HCT116 (cell line): ENCODE results near the gene TSC1. TPM values are rescaled to one million over a fixed set of nuclear protein-coding genes. Genes with fewer than 3 reads are reported as not detected.

Experiments
- ATAC-seq: fragments of 200-7000 bp; cut with Tn5 transposase; 2 replicates; pipeline ENCODE4 v1.9.1; 2020; ENCODE audit warnings: mild to moderate bottlenecking, moderate library complexity
- BruUV-seq: library from RNA; stranded (reverse); fragments of 400-500 nt; replicated peaks from 2 replicates; lab custom pipeline; 2021; lab: Mats Ljungman, UMichigan
- CTCF ChIA-PET: fragments of 300-600 bp; sonication (Branson Sonifier 250); formaldehyde crosslinking; loops from one replicate; lab custom pipeline; 2021; ENCODE audit warnings: antibody characterized with exemption; lab: Charles Lee
- POLR2A ChIA-PET: fragments of 300-600, 350-600 bp; sonication (Branson Sonifier 250); formaldehyde crosslinking; loops from one replicate; lab custom pipeline; 2021; ENCODE audit warnings: antibody characterized with exemption; lab: Charles Lee
- RAD21 ChIA-PET, 2 experiments: fragments of 300-600 bp; sonication (Branson Sonifier 250); formaldehyde crosslinking; loops; one replicate each; lab custom pipeline; 2023; ENCODE audit warnings: low total read pairs in 2 of 2; ENCODE audit not compliant: uncharacterized antibody in 2 of 2, unreplicated experiment in 2 of 2, low non-redundant PET in 1 of 2; lab: Charles Lee
- DNase-seq: peaks from one replicate; pipeline ENCODE4 v3.0.0-alpha.2; 2010; ENCODE audit warnings: low read depth, low spot score
- H2AFZ ChIP-seq: fragments of 200-600 bp; shearing (Covaris generic), sonication (generic); 2 replicates; pipeline ENCODE4 v1.6.1; 2017; ENCODE audit warnings: low read depth, mixed run types, mixed read lengths, antibody characterized with exemption, low read length; ENCODE audit not compliant: poor library complexity, severe bottlenecking
- H3K27ac ChIP-seq: 2 replicates; pipeline ENCODE4 v1.5.1; 2012; ENCODE audit warnings: low read depth, low read length
- H3K27me3 ChIP-seq: fragments of 200-600 bp; sonication (generic); 2 replicates; pipeline ENCODE4 v1.6.1; 2016; ENCODE audit warnings: mixed run types, low read length, mixed read lengths; ENCODE audit not compliant: insufficient read depth
- H3K36me3 ChIP-seq, 2 experiments: fragments of 200-500 bp in 1 of 2; fragments of 200-600 bp in 1 of 2; sonication (Bioruptor generic) in 1 of 2; sonication (generic) in 1 of 2; 2 replicates each; pipeline versions ENCODE4 v1.5.1 to v1.6.1; 2014 to 2016; ENCODE audit warnings: low read length in 2 of 2, inconsistent platforms in 1 of 2, mixed read lengths in 1 of 2, mixed run types in 1 of 2; ENCODE audit not compliant: insufficient read depth in 2 of 2, control insufficient read depth in 1 of 2
- H3K4me1 ChIP-seq, 2 experiments: fragments of 200-600 bp in 1 of 2; sonication (generic) in 1 of 2; 2 replicates each; pipeline versions ENCODE4 v1.5.1 to v1.6.1; 2012 to 2017; ENCODE audit warnings: low read length in 2 of 2, inconsistent platforms in 1 of 2, mild to moderate bottlenecking in 1 of 2, mixed read lengths in 1 of 2, mixed run types in 1 of 2, moderate library complexity in 1 of 2; ENCODE audit not compliant: insufficient read depth in 2 of 2, control insufficient read depth in 1 of 2
- H3K4me2 ChIP-seq: fragments of 200-600 bp; sonication (generic); 2 replicates; pipeline ENCODE4 v1.6.1; 2017; ENCODE audit warnings: mixed run types, low read length, mixed read lengths
- H3K4me3 ChIP-seq, 2 experiments: fragments of 200-600 bp in 1 of 2; sonication (generic) in 1 of 2; replicated peaks in 1 of 2; 2 replicates each; pipeline ENCODE4 v1.5.1; 2011 to 2016; ENCODE audit warnings: low read length in 2 of 2, control low read depth in 1 of 2, low read depth in 1 of 2, mild to moderate bottlenecking in 1 of 2, mixed read lengths in 1 of 2, mixed run types in 1 of 2
- H3K79me2 ChIP-seq: fragments of 200-600 bp; sonication (generic); 2 replicates; pipeline ENCODE4 v1.6.1; 2017; ENCODE audit warnings: mild to moderate bottlenecking, mixed run types, low read length, moderate library complexity, mixed read lengths; ENCODE audit not compliant: insufficient read depth
- H3K9ac ChIP-seq: fragments of 200-600 bp; sonication (generic); 2 replicates; pipeline ENCODE4 v1.6.1; 2016; ENCODE audit warnings: low read length, mixed read lengths
- H3K9me2 ChIP-seq: fragments of 200-600 bp; sonication (generic), shearing (Covaris generic); 2 replicates; pipeline ENCODE4 v1.6.1; 2017; ENCODE audit warnings: mixed run types, mild to moderate bottlenecking, moderate library complexity; ENCODE audit not compliant: insufficient read depth
- H3K9me3 ChIP-seq, 2 experiments: fragments of 200-500 bp in 1 of 2; fragments of 200-600 bp in 1 of 2; sonication (Bioruptor generic) in 1 of 2; sonication (generic) in 1 of 2; 2 replicates each; pipeline ENCODE4 v1.6.1; 2014 to 2017; ENCODE audit warnings: low read length in 2 of 2, mixed read lengths in 2 of 2, inconsistent platforms in 1 of 2, low read depth in 1 of 2, mild to moderate bottlenecking in 1 of 2, mixed run types in 1 of 2, moderate library complexity in 1 of 2; ENCODE audit not compliant: control insufficient read depth in 1 of 2, insufficient read depth in 1 of 2
- H4K20me1 ChIP-seq: fragments of 200-600 bp; sonication (generic), shearing (Covaris generic); 2 replicates; pipeline ENCODE4 v1.6.1; 2017; ENCODE audit warnings: mixed run types, mild to moderate bottlenecking, moderate library complexity; ENCODE audit not compliant: insufficient read depth
- EGR1 ChIP-seq: IDR thresholded peaks from 2 replicates; pipeline ENCODE4 v1.6.1; 2012; ENCODE audit warnings: low read depth
- EZH2 ChIP-seq: fragments of 200-600 bp; sonication (generic); IDR thresholded peaks from 2 replicates; pipeline ENCODE4 v1.6.1; 2017; ENCODE audit warnings: antibody characterized with exemption, mixed run types
- EZH2phosphoT487 ChIP-seq: fragments of 200-600 bp; IDR thresholded peaks from 2 replicates; pipeline ENCODE4 v1.6.1; 2018; ENCODE audit warnings: antibody characterized with exemption, borderline replicate concordance
- FOSL1 ChIP-seq: IDR thresholded peaks from 2 replicates; pipeline ENCODE4 v1.6.1; 2012; ENCODE audit warnings: low read depth
- JUND ChIP-seq: IDR thresholded peaks from 2 replicates; pipeline ENCODE4 v1.6.1; 2012
- POLR2A ChIP-seq: IDR thresholded peaks from 2 replicates; pipeline ENCODE4 v1.7.0; 2011; ENCODE audit warnings: borderline replicate concordance; ENCODE audit not compliant: insufficient read depth, insufficient read length; ENCODE audit errors: extremely low read depth
- POLR2AphosphoS5 ChIP-seq: IDR thresholded peaks from 2 replicates; pipeline ENCODE4 v1.6.1; 2011; ENCODE audit warnings: mild to moderate bottlenecking, low read depth, low read length, moderate library complexity
- RAD21 ChIP-seq: IDR thresholded peaks from 2 replicates; pipeline ENCODE4 v1.6.1; 2012; ENCODE audit warnings: low read depth, mild to moderate bottlenecking
- SP1 ChIP-seq: IDR thresholded peaks from 2 replicates; pipeline ENCODE4 v1.6.1; 2012; ENCODE audit warnings: low read depth
- SRF ChIP-seq: IDR thresholded peaks from 2 replicates; pipeline ENCODE4 v1.6.1; 2012; ENCODE audit warnings: low read depth
- intact Hi-C: fragments of 100-400 bp; cut with micrococcal nuclease; formaldehyde crosslinking; loops from 2 replicates; pipeline ENCODE4 v1.10.0; 2022
- total RNA-seq: library from RNA; stranded (reverse); gene quantifications from one replicate; pipeline ENCODE4 v1.2.1, GENCODE V29; 2021; ENCODE audit not compliant: unreplicated experiment
- TF ChIP-seq, protein P1 (sequence below): IDR thresholded peaks from 2 replicates; pipeline ENCODE4 v1.6.1; 2012
- TF ChIP-seq, protein P2 (sequence below): IDR thresholded peaks from 2 replicates; pipeline ENCODE4 v1.6.1; 2012

The TSC1 gene
- total RNA-seq, 1 experiment from 2014 or later = 34.5 TPM

DNA sequence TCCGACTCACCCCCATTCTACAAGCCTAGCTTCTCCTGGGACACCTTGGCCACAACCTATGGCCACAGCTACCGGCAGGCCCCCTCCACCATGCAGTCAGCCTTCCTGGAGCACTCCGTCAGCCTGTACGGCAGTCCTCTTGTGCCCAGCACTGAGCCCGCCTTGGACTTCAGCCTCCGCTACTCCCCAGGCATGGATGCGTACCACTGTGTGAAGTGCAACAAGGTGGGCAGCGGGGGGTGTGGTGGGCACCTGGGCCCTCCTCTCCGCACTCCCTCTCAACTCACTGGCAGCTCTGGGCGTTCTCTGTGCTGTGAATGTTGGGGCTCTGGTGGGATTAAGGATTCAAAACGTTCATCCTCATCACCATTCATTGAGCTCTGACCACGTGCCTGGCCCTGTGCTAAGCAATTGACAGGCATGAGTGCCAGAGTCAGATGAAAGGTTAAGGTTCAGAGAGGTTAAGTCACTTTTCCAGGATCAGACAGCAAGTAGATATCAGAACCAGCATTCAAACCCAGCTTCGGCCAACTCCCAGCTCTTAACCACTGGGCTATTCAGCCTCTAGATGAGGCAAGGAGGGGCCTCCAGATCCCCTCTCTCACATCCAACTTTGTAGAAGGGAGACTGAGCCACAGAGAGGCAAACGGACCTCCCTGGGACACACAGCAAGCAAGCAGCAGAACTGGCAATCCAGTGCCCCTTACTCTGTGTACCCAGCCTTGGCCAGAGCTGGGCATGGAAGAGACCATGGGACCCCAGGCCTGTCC, 44.0 kb upstream of the TSC1 start:
- intact Hi-C loops = no loop called here
- Histone ChIP-seq H3K4me3 (no peak overlapping the region), H3K4me1 (peaks cover 0 to 12% of the 10 kb centered on the region in 2 experiments; a peak in 2 of 4 replicates), H2AFZ (no peak overlapping the region), H3K9ac (no peak overlapping the region), H3K9me3 (no peaks in the 10 kb centered on the region), H4K20me1 (no peaks in the 10 kb centered on the region), H3K4me2 (no peak overlapping the region), H3K79me2 (no peaks in the 10 kb centered on the region), H3K27me3 (peaks cover 7% of the 10 kb centered on the region; the same call in 1 of the 2 replicates), H3K36me3 (no peaks in the 10 kb centered on the region), H3K9me2 (no peaks in the 10 kb centered on the region), H3K27ac (no peak overlapping the region)
- no peak for TF ChIP-seq FOSL1
- TF ChIP-seq POLR2A = no peak
- no peak for TF ChIP-seq RAD21
- no TSS peak for BruUV-seq
- CTCF ChIA-PET = interaction anchor here (0.9 kb wide), 1 partner anchor 9 kb away, joined by 3 read pairs; no protein-coding TSS in a partner anchor
- POLR2A ChIA-PET = no interaction called here
- DNase-seq (no peak), ATAC-seq (no peak)
- RAD21 ChIA-PET = no interaction called here

DNA sequence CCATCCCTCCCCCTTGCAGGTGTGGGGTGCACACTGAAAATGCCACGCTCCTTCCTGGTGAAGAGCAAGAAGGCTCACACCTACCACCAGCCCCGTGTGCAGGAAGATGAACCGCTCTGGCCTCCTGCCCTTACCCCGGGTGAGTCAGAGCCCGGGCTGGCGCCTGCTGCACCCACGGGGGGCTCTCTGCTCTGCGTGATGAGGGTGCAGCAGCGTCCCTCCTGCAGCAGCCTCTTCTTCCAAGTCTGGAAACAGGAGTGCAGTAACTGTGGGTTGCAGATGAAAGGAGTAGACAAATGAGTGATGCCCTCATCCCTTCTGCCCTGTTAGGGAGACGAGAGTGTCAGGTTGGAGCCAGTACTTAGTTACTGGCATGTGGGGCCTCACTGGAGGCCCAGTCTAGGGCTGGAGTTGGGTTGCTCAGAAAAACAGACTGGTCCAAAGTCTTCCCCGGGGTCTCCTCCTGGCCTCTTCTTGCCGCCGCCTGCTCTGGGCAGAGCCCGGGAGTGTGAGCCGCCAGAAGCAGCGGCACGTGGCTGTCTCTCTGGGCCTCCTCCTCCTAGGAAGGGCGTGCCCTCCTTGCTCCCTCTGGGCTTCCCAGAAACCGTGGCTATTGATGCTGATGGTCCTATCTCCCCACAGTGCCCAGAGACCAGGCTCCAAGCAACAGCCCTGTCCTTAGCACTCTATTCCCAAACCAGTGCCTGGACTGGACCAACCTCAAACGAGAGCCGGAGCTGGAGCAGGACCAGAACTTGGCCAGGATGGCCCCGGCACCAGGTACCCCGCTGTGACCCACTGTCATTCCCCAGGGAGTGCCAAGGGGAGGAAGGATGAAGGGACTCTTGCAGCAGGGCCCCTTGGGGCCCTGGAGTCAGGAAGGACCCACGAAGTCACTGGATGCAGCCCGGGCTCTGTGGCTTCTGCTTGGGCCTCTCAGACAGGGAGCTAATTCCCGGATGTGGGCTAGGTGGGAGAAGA, 42.5 kb upstream of the TSC1 start:
- Histone ChIP-seq H2AFZ (no peak overlapping the region), H4K20me1 (no peaks in the 10 kb centered on the region), H3K9me3 (no peaks in the 10 kb centered on the region), H3K27me3 (no peaks in the 10 kb centered on the region), H3K4me3 (no peak overlapping the region), H3K36me3 (no peaks in the 10 kb centered on the region), H3K4me1 (peaks cover 0 to 12% of the 10 kb centered on the region in 2 experiments; a peak in 2 of 4 replicates), H3K4me2 (peak overlapping the region; percentile 27; the same call in 1 of the 2 replicates), H3K79me2 (no peaks in the 10 kb centered on the region), H3K27ac (no peak overlapping the region), H3K9me2 (no peaks in the 10 kb centered on the region), H3K9ac (no peak overlapping the region)
- CTCF ChIA-PET = no interaction called here
- ATAC-seq = no peak
- no peak for DNase-seq
- intact Hi-C loops = no loop called here
- no TSS peak for BruUV-seq
- RAD21 ChIA-PET = no interaction called here
- TF ChIP-seq POLR2A = no peak
- TF ChIP-seq, protein P1, sequence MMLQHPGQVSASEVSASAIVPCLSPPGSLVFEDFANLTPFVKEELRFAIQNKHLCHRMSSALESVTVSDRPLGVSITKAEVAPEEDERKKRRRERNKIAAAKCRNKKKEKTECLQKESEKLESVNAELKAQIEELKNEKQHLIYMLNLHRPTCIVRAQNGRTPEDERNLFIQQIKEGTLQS = no peak
- TF ChIP-seq EGR1 = no peak
- TF ChIP-seq EZH2 = no peak
- no peak for TF ChIP-seq JUND
- no peak for TF ChIP-seq POLR2AphosphoS5
- no peak for TF ChIP-seq SRF
- TF ChIP-seq SP1 = no peak
- TF ChIP-seq, protein P2, sequence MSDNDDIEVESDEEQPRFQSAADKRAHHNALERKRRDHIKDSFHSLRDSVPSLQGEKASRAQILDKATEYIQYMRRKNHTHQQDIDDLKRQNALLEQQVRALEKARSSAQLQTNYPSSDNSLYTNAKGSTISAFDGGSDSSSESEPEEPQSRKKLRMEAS = no peak
- no peak for TF ChIP-seq EZH2phosphoT487
- POLR2A ChIA-PET = no interaction called here
